NOMO-1 treated with DMSO at 0.1 percent for 48 hours (cell line): ENCODE results near the gene LRIG2.
"Not testable (repeated sequence)": the region's sequence is repeated elsewhere in the genome, so short reads cannot be mapped to it uniquely, and the experiment has no call there.

Experiments
- DNase-seq: peaks from one replicate; lab custom pipeline; 2025; ENCODE audit not compliant: unreplicated experiment; lab: John Stamatoyannopoulos, UW

Gene LRIG2

DNA sequence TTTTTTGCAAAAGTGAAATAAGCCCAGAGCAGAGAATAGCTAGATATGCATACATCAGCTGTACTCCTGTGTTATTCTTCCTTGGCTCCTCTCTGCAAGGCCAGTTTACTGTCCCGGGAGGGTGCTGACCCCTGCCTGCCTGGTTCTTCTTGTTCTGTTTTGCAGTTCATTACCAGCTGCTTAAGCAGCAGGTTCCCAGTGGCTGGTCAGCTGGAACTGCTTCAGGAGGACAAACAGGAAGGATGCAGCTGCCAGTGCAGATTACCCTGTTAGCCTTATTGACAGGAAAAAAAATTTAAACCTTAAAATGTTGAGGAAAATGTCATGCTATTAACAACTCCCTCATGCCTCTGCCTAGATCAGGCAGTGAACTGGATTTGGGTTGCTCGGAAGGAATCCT, 16.0 kb upstream of the LRIG2 start:
- no peak for DNase-seq

DNA sequence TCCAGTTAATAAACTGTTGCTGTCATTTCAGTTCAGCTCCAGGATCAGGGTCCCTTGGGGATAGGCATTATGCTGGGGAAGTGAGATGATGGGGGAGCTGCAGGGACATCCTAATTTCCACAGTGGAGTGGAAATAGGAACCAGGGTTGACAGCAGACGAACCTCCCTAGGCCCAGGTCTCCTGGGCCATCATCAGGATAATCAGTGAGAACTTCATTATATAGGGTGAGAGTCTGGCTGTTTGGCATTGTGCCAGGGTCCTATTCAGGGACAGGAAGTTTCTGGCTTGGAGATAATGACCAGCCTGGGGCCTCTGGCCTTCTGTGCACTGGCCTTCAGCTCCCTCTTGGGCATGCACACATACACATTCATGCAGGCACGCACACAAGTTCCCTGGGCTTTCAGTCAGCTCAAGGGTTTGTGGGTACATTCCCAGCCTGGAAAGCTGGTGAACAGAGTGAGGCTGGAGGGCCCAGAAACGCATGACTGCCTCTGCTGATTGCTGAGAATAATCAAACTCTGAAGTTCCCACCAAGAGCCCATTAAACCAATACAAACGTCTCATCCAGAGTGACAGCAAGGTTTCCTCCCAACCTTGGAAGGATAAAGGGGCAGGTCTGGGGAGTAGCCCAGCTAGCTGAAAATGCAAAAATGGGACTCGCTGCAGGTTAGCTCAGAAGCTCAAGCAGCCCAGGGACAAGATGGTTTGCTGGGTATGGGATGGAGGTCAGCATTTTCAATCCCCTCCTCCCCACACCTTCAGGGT, 13.9 kb upstream of the LRIG2 start:
- DNase-seq, result no peak

DNA sequence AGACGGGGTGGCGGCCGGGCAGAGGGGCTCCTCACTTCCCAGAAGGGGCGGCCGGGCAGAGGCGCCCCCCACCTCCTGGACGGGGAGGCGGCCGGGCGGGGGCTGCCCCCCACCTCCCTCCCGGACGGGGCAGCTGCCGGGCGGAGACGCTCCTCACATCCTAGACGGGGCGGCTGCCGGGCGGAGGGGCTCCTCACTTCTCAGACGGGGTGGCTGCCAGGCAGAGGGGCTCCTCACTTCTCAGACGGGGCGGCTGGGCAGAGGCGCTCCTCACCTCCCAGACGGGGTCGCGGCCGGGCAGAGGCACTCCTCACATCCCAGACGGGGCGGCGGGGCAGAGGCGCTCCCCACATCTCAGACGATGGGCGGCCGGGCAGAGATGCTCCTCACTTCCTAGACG, 9.5 kb upstream of the LRIG2 start:
- not testable (repeated sequence) for DNase-seq

DNA sequence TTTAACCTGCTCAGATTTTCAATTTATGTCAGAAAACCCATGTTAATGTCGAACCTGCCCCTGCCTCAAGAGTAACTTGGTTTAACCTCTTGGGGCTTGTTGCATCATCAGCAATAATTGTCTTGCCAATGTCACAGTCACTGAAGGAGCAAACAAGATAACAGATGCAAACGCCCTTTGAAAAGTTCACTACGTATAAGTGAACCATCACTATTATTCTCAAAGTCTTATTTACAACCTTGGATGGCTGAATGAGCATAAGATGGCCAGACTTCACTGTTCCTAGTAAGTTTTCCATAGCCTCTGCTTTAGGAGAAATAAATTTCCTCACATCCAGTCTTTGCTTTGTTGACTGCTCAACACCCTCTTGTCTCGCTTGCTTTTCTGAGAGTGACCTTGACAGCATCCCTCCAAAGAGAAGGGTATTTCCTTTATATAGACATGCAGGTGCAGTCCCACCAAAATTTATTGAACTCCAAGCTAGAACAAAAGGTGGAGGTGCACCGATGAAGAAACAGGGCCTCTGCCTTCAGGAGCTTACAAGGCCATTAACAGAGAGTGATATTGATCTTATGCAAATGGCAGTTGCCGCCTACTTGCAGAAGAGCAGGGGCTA, 749 bp upstream of the LRIG2 start:
- DNase-seq, result peak; percentile 3

DNA sequence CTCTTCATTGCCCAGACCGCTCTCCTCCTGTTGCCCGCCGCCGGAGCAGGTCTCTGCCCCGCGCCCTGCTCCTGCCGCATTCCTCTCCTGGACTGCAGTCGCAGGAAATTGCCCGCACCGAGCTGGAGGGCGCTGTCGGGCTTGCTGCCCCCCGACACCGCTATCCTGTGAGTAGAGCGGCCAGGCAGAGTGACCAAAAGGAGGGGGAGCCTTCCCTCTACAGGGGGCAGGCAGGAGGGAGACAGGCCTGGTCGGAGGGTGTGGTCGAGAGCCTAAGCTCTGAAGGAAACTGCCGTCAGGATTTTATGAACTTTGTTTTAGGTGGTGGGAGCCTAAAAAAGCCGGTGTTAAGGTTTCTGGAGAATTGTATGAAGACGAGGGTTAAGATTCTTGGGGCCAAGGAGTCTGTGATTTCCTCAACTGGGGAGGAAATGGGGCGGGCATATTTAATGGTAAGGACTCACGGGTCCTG, 517 bp downstream of the LRIG2 start:
- DNase-seq, result peak; percentile 31

DNA sequence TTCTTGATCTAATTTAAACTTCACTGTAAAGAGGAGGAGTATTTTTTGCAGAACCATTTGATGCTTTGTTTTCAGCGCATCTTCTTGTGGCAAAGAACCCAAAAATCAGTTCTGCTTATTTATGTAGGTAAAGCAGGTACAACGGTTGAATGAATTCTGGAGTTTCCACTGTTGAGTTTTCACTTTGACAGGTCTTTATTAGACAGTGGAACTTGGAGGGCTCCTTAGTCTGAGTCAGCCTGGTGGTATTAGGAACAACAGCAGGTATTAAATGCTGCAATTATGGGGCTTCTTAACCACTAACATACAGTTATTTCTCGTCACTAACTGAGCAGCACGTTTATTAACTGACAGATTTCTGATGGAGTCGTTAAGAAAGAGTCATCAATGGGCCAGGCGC, 1.2 kb downstream of the LRIG2 start:
- no peak for DNase-seq

DNA sequence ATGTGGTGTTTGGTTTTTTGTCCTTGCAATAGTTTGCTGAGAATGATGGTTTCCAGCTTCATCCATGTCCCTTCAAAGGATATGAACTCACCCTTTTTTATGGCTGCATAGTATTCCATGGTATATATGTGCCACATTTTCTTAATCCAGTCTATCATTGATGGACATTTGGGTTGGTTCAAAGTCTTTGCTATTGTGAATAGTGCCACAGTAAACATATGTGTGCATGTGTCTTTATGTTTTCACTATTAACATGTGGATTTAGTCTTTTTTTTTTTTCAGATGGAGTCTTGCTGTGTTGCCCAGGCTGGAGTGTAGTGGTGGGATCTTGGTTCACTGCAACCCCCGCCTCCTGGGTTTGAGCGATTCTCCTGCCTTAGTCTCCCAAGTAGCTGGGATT, 5.0 kb downstream of the LRIG2 start:
- DNase-seq, result not testable (repeated sequence)

DNA sequence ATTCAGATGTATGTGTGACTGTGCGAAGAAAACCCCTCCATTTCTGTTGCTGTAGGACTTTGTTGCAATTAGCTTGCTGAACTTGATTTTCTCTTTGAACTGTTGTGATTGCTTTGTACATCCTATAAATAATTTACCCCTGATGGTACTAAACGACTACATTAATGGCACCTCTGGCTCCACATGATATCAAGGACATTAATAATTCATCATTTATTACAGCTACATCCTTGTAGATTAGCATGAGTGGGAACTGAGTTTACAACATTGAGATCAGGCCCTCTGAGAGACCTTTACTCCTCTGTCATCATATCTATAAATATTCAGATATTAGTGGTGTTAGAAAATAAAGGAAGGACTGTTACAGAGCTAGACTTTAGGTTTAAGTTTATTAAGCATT, 13.5 kb downstream of the LRIG2 start:
- no peak for DNase-seq

DNA sequence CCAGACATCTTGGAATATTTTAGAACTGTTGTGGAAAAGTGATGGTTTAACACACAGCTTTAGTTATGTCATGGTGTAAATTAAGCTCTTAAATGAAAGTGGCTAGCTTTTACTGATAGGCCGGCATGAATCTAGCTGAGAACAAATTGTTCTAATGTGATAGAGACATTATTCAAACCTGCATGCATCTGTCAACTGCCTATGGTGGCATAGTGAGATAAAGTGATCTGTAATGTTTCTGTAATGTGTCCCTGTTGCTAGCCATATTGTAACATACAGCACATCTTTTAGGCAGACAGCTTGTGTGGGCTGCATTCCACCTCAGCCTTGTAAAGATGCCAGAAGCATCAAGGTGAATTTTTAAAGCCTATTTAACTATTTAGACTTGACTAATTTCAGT, 16.0 kb downstream of the LRIG2 start:
- no peak for DNase-seq

DNA sequence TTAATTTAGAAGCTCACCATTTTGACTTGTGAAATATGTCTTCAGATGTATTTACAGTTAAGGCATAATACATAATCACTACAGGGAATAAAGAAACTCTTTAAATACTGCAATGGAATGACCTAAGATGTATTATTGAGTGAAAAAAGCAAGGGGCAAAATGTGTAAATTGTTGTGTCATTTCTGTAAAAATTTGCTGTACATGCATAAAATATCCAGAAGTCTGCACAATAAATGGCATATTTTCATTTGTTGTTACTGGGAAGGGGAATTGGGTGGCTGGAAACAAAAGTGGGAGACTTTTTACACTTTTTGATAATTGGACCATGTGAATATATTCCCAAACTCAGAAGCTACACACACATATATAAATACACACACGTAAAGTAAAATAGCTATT, 17.1 kb downstream of the LRIG2 start:
- no peak for DNase-seq

DNA sequence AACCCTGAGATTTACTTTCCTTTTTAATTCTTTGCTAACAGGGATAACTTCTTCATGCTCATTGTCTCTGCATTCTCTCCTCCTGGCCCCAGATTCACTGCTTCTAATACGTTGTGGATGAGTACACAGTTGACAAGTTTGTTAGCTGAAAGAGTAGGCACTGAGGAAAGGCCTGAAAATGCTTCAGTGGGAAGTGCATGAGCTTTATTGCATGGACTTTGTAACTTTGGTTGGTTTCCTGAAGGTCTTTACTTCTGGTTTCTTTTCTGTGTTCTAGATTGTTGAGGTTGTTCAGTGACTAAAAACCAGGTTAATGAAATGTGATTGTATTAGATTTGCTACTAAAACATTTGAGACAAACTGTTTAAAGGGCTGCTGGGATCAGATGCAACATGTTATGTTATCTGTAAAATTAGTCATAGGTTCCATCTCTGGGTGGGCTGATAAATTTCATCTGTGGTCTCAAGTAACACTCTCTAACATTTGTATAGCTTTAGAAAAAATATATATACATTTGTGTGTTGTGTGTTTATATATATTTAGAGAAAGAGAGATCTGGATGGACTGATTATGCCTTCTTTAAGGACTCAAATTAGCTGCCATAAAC, 19.1 kb downstream of the LRIG2 start:
- DNase-seq, result no peak

DNA sequence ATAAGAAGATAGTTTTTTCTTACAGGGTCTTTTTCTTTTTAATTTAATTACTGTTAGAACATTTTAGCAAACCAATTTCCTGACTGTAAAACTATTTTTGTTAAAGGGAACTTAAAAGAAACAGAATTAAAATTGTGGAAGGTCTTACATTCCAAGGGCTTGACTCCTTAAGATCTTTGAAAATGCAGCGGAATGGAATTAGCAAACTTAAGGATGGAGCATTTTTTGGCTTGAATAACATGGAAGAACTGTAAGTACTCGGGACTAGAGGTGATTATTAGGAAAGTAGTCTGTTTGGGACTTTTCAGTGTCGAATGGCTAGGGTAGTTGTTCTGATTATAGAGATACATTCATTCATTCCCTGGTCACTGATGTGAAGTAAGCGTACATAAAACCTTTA, 21.5 kb downstream of the LRIG2 start:
- no peak for DNase-seq

DNA sequence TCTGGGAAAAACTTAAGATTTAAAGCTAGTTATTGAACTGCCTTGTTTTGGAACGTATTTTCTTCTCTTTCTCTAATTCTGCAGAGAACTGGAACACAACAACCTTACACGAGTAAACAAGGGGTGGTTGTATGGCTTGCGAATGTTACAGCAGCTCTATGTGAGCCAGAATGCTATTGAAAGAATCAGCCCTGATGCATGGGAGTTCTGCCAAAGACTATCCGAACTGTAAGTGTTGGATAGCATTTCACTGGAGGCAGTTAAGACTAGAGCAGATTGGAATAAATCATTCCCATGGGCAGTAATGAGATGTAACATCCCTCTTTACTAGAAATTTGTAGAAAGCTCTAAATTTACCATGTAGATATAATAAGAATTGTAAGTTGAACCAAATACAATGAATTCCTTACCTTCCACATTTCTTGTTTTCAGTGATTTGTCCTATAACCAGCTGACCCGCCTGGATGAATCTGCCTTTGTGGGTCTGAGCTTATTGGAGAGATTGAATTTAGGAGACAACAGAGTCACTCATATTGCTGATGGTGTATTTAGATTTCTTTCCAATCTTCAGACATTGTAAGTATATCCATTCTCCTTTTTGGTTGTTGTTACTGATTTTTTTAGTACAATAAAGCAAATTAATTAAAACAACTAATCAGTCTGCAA, 22.9 kb downstream of the LRIG2 start:
- DNase-seq, result no peak

DNA sequence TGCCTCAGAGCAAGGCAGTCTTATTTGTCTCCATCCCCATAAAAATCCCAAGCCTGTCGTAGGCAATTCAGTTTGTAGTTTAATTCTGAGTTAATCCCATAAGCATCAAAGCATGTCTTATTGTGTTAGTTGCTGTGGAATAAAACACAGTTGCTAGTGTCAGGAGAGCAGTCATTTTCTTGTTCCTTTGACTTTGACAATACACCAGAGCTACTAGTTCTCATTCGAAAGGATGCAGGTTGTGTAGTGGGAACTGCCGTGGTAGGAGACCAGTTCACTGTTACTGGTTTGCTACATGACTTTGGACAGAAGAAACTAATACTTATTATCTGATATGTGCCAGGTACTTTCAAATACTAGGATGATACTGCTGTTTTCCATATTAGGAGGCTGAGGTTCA, 23.5 kb downstream of the LRIG2 start:
- no peak for DNase-seq

DNA sequence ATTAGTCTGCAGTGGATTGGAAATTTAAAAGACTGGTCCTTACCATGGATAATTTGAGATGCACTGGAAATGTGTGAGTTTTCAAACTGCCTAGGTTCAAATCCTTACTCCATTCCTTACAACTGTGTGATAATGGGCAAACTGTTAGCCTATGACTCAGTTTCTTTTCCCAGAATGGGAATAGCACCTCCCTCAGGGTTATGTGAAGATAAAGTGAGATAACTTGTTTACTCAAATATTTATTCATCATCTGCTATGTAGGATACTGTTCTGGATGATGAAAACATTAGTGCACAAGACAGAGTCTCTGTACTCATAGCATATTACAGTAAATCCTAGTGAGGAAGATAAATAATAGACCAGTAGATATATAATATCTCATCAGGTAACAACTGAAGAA, 28.6 kb downstream of the LRIG2 start:
- DNase-seq, result no peak

DNA sequence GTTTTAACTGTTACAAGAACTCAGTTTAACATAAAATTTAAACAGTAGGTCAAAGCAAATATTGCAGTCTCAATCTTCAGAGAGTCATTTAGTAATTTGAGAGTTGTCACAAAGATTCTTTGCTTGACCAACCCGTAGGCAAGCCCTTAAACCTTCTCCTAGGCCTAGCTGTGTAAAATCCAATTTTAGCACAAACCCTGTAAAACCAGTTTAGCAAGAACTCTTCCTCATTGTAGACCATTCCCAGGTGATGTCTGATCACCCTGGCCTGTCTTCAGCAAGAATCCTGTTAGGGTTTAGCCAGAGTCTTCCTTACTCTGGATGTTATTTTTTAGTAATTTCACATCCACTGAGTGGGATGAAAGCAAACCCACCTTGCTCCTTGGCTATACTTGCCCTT, 30.1 kb downstream of the LRIG2 start:
- no peak for DNase-seq

DNA sequence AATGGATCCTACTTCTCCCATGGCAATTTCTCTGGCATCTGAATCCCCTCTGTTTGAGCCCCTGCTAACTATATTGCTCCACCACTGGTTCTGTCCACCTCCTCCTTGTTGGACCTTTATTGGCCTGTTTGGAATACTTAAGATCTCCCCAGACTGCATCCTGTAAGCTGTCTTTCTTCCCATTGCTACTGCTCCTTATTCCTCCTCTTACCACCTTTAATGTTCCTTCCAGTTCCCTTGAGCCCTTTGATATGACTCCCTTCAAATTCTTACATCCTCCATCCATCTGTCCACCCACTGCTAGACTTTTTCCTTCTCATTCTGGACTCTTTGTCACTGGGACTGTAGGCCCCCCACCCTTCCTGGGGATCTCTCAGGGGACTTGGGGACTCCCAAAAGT, 31.0 kb downstream of the LRIG2 start:
- no peak for DNase-seq

DNA sequence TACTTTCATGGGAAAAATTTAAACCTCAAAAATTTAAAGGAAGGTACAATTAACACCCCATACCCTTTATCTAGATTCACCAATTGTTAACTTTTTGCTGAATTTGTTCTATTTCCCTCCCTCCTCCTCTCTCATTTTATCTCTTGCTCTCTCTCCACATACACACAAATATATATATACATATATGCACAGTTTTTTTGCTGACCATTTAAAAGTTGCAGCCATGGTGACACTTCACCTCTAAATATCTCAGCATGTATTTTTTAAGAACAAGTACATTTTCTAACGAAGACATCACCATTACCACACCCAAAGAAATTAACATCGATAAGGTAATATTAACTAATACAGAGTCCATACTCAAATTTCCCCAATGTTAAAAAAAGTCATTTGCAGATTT, 33.9 kb downstream of the LRIG2 start:
- no peak for DNase-seq

DNA sequence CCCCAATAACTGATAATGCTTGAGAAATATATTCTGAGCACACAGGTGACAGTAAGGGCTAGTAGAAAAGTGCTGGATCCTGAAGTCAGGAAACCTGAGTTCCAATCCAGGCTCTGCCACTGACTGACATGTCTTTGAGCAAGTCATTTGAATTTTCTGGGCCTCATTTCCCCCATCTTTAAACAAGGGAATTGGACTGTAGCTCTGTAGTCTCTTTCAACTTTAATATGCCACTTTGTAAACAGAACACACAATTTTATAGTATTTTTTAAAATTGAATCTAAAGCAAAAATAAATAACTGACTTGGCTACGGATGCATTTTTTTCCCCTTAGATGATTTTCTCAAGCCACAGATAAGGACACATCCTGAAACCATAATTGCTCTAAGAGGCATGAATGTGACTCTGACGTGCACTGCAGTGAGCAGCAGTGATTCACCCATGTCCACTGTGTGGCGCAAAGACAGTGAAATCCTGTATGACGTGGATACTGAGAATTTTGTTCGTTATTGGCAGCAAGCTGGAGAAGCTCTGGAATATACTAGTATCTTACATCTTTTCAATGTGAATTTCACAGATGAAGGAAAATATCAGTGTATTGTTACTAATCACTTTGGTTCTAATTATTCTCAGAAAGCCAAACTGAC, 37.0 kb downstream of the LRIG2 start:
- no peak for DNase-seq

DNA sequence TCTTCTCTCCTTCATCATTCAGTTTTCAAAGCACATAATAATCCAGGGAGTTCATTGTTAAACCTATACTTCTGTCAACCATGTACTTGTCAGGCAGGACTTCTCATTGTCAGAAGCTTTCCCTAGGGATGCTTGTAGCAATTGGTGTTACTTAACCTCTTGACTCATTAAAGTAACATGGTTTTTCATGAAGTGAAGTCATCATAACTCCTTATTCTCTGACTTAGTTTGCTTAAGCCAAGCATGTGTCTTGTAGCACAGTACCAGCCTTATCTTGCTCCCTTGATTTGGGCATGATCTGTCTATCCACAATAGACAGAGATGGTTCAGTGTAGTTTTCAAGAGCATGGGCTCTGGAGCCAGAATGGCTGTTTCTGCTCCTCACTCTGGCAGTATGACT, 45.3 kb downstream of the LRIG2 start:
- no peak for DNase-seq

DNA sequence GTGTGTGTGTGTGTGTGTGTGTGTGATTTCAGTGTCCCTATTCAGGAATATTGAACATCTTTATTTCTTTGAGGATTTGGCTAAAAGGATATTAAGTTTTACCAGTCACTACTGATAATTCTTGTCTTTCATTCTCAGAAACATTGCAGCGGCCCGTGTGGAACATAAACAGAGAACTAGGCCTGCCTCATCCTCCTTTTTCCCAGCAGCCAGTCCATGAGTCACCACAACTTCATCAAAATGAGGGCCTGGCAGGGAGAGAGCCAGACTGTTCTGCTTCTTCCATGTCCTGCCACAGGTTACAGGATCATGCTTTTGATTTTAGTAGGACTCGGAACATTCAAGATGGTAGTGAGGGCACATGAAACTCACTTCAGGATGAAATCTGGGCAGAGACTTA, 50.7 kb downstream of the LRIG2 start:
- DNase-seq, result no peak
